ENCODE measurements around the gene STX7.

DNA sequence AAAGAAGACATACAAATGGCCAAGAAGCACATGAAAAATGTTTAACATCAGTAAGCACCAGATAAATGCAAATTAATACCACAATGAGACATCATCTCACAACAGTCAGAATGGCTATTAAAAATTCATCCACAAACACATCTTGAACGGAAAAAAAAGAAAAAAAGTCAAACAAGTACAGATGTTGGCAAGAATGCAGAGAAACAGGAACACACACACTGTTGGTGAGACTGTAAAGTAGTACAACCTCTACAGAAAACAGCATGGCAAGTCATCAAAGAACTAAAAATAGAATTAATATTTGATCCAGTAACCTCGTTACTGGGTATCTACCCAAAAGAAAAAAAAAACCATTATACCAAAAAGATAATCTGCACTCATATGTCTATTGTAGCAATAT lies 6.5 kb downstream of the STX7 start:
- TF ChIP-seq, protein P1, sequence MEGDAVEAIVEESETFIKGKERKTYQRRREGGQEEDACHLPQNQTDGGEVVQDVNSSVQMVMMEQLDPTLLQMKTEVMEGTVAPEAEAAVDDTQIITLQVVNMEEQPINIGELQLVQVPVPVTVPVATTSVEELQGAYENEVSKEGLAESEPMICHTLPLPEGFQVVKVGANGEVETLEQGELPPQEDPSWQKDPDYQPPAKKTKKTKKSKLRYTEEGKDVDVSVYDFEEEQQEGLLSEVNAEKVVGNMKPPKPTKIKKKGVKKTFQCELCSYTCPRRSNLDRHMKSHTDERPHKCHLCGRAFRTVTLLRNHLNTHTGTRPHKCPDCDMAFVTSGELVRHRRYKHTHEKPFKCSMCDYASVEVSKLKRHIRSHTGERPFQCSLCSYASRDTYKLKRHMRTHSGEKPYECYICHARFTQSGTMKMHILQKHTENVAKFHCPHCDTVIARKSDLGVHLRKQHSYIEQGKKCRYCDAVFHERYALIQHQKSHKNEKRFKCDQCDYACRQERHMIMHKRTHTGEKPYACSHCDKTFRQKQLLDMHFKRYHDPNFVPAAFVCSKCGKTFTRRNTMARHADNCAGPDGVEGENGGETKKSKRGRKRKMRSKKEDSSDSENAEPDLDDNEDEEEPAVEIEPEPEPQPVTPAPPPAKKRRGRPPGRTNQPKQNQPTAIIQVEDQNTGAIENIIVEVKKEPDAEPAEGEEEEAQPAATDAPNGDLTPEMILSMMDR (IDR thresholded peaks at IDR 0.05): no peak
- TF ChIP-seq POLR2A (IDR thresholded peaks at IDR 0.05) (no peak), EP300 (IDR thresholded peaks at IDR 0.05) (no peak)
